GM12878 (cell line): ENCODE measurements around the gene DCAF12. TPM values are rescaled to one million over a fixed set of nuclear protein-coding genes. Genes with fewer than 3 reads are reported as not detected.

Source experiments
- ATAC-seq: fragments of 200-7000 bp; cut with Tn5 transposase; 3 replicates; pipeline ENCODE4 v1.9.1; 2020; ENCODE audit warnings: mild to moderate bottlenecking, moderate library complexity
- BruUV-seq: library from RNA; stranded (reverse); fragments of 400-500 nt; replicated peaks from 2 replicates; lab custom pipeline; 2021; lab: Mats Ljungman, UMichigan
- CTCF ChIA-PET: fragments of 300-600 bp; sonication (Branson Sonifier 250); formaldehyde crosslinking; extraction: SDS; loops from one replicate; lab custom pipeline; 2021; ENCODE audit warnings: inconsistent platforms; lab: Yijun Ruan, JAX
- POLR2A ChIA-PET: fragments of 350-600 bp; formaldehyde crosslinking; extraction: SDS; loops from one replicate; lab custom pipeline; 2021; ENCODE audit warnings: inconsistent platforms; lab: Charles Lee
- RAD21 ChIA-PET: fragments of 300-600 bp; sonication (Branson Sonifier 250); formaldehyde crosslinking; loops from one replicate; lab custom pipeline; 2023; ENCODE audit warnings: antibody characterized with exemption; ENCODE audit not compliant: unreplicated experiment; lab: Charles Lee
- SMC1A ChIA-PET: fragments of 300-600 bp; sonication (Branson Sonifier 250); formaldehyde crosslinking; loops from one replicate; lab custom pipeline; 2023; ENCODE audit not compliant: unreplicated experiment, uncharacterized antibody; lab: Charles Lee
- DNase-seq: peaks from one replicate; pipeline ENCODE4 v3.0.0-alpha.2; 2011; ENCODE audit warnings: low read depth, low spot score
- FAIRE-seq: peaks from 3 replicates; lab custom pipeline; 2011; peaks lifted over from hg19 to GRCh38; lab: Jason Lieb, UNC
- H2AFZ ChIP-seq: 2 replicates; pipeline ENCODE4 v1.6.0; 2011; ENCODE audit warnings: low read depth, low read length, control low read depth; ENCODE audit not compliant: control insufficient read depth
- H3K27ac ChIP-seq: 2 replicates; pipeline ENCODE4 v1.5.1; 2011; ENCODE audit warnings: control low read depth; ENCODE audit not compliant: control insufficient read depth, insufficient read depth
- H3K27me3 ChIP-seq, 2 experiments: replicated peaks in 1 of 2; 2 replicates each; pipeline versions ENCODE4 v1.6.0 to v1.6.1; 2011; ENCODE audit warnings: low read length in 1 of 2; ENCODE audit not compliant: control insufficient read depth in 2 of 2, insufficient read depth in 2 of 2
- H3K36me3 ChIP-seq, 2 experiments: 2 replicates each; pipeline ENCODE4 v1.5.1; 2011; ENCODE audit warnings: low read length in 1 of 2; ENCODE audit not compliant: control insufficient read depth in 2 of 2, insufficient read depth in 2 of 2
- H3K4me1 ChIP-seq: 2 replicates; pipeline ENCODE4 v1.6.1; 2011; ENCODE audit warnings: mild to moderate bottlenecking, low read length, moderate library complexity, mixed read lengths; ENCODE audit not compliant: control insufficient read depth, insufficient read depth
- H3K4me2 ChIP-seq: 2 replicates; pipeline ENCODE4 v1.6.0; 2011; ENCODE audit warnings: control low read depth; ENCODE audit not compliant: control insufficient read depth, insufficient read depth
- H3K4me3 ChIP-seq: fragments of 200-600 bp; sonication (generic); 2 replicates; pipeline ENCODE4 v1.5.1; 2016
- H3K79me2 ChIP-seq: 2 replicates; pipeline ENCODE4 v1.6.0; 2011; ENCODE audit warnings: low read length; ENCODE audit not compliant: control insufficient read depth, insufficient read depth
- H3K9ac ChIP-seq: 2 replicates; pipeline ENCODE4 v1.8.0; 2011; ENCODE audit warnings: low read length, control low read depth, mixed read lengths; ENCODE audit not compliant: control insufficient read depth, insufficient read depth
- H3K9me3 ChIP-seq: replicated peaks from 3 replicates; pipeline ENCODE4 v1.5.1; 2011; ENCODE audit warnings: mild to moderate bottlenecking, low read length; ENCODE audit not compliant: control insufficient read depth, insufficient read depth
- H4K20me1 ChIP-seq: 2 replicates; pipeline ENCODE4 v1.6.0; 2011; ENCODE audit not compliant: control insufficient read depth, insufficient read depth
- BHLHE40 ChIP-seq, 2 experiments: fragments of 450-650 bp in 1 of 2; IDR thresholded peaks; 2 replicates each; pipeline ENCODE4 v1.6.1; 2011 to 2017; ENCODE audit warnings: low read depth in 2 of 2, borderline replicate concordance in 1 of 2, improper control_type of control experiment in 1 of 2, low read length in 1 of 2, mild to moderate bottlenecking in 1 of 2
- CEBPB ChIP-seq, 2 experiments: fragments of 150-350 bp in 1 of 2; IDR thresholded peaks; 2 replicates each; pipeline ENCODE4 v1.6.1; 2012 to 2014; ENCODE audit warnings: low read depth in 2 of 2, low read length in 2 of 2, borderline replicate concordance in 1 of 2, inconsistent platforms in 1 of 2
- CTCF ChIP-seq, 3 experiments: IDR thresholded peaks in 2 of 3; conservative IDR thresholded peaks in 1 of 3; 2 replicates each; pipeline ENCODE4 v1.5.1; 2011; ENCODE audit warnings: low read depth in 3 of 3, low read length in 3 of 3, mild to moderate bottlenecking in 3 of 3, control low read depth in 2 of 3, moderate library complexity in 2 of 3, inconsistent platforms in 1 of 3, mixed read lengths in 1 of 3; ENCODE audit not compliant: control insufficient read depth in 2 of 3, insufficient read depth in 1 of 3; ENCODE audit errors: extremely low read depth in 1 of 3
- ELK1 ChIP-seq: IDR thresholded peaks from 2 replicates; pipeline ENCODE4 v1.6.1; 2012; ENCODE audit warnings: low read depth, low read length, improper control_type of control experiment
- ETV6 ChIP-seq, 2 experiments: fragments of 450-650 bp in 1 of 2; IDR thresholded peaks in 1 of 2; conservative IDR thresholded peaks in 1 of 2; 2 replicates each; pipeline ENCODE4 v1.6.1; 2014; ENCODE audit warnings: antibody characterized with exemption in 1 of 2, borderline replicate concordance in 1 of 2, low read depth in 1 of 2, mild to moderate bottlenecking in 1 of 2, moderate library complexity in 1 of 2
- HDAC6 ChIP-seq: fragments of 200-600 bp; sonication (generic); IDR thresholded peaks from one replicate; pipeline ENCODE4 v1.8.0; 2017; ENCODE audit warnings: antibody characterized with exemption; ENCODE audit not compliant: unreplicated experiment
- IKZF2 ChIP-seq, 2 experiments: fragments of 450-650 bp; IDR thresholded peaks; 2 replicates each; pipeline ENCODE4 v1.6.1; 2017; ENCODE audit warnings: mild to moderate bottlenecking in 2 of 2, moderate library complexity in 2 of 2
- IRF5 ChIP-seq: fragments of 450-650 bp; IDR thresholded peaks from 2 replicates; pipeline ENCODE4 v1.6.1; 2017; ENCODE audit warnings: borderline replicate concordance
- KDM1A ChIP-seq: fragments of 200-600 bp; sonication (generic); IDR thresholded peaks from 2 replicates; pipeline ENCODE4 v1.6.1; 2016; ENCODE audit warnings: borderline replicate concordance
- NBN ChIP-seq: fragments of 450-650 bp; IDR thresholded peaks from 2 replicates; pipeline ENCODE4 v1.6.1; 2016
- NFXL1 ChIP-seq: fragments of 450-650 bp; IDR thresholded peaks from 2 replicates; pipeline ENCODE4 v1.6.1; 2017; ENCODE audit warnings: antibody characterized with exemption, mild to moderate bottlenecking, borderline replicate concordance
- POLR2AphosphoS5 ChIP-seq: IDR thresholded peaks from 2 replicates; pipeline ENCODE4 v1.6.1; 2011; ENCODE audit warnings: mild to moderate bottlenecking, low read length, inconsistent platforms
- SMAD5 ChIP-seq: IDR thresholded peaks from 2 replicates; pipeline ENCODE4 v1.6.1; 2016; ENCODE audit warnings: antibody characterized with exemption, low read depth
- SMC3 ChIP-seq: IDR thresholded peaks from 2 replicates; pipeline ENCODE4 v1.6.1; 2011; ENCODE audit warnings: low read length, improper control_type of control experiment, borderline replicate concordance
- USF1 ChIP-seq: IDR thresholded peaks from 2 replicates; pipeline ENCODE4 v1.6.1; 2011; ENCODE audit warnings: borderline replicate concordance, low read depth, mild to moderate bottlenecking, moderate library complexity, mixed read lengths, low read length; ENCODE audit not compliant: insufficient read depth; ENCODE audit errors: extremely low read length
- ZNF24 ChIP-seq: fragments of 450-650 bp; IDR thresholded peaks from 2 replicates; pipeline ENCODE4 v1.6.1; 2017; ENCODE audit warnings: antibody characterized with exemption, mild to moderate bottlenecking
- WGBS: methylation state at CpG from one replicate; pipeline ENCODE4 v1.1.6; 2016; ENCODE audit warnings: low lambda C conversion rate; ENCODE audit not compliant: insufficient replicate concordance, insufficient coverage; ENCODE audit errors: missing lambda C conversion rate; 5-methylcytosine and 5-hydroxymethylcytosine counted together
- in situ Hi-C: fragments of 300-500 bp; cut with MboI; formaldehyde crosslinking; loops from 9 replicates; pipeline ENCODE4 v1.14.3; 2018; ENCODE audit warnings: mixed read lengths
- intact Hi-C: fragments of 100-400 bp; cut with micrococcal nuclease; formaldehyde crosslinking; loops from one replicate; pipeline ENCODE4 v1.14.2; 2022; ENCODE audit not compliant: unreplicated experiment
- polyA plus RNA-seq, 11 experiments: library from polyadenylated mRNA; depleted of rRNA in 4 of 11; unstranded in 6 of 11; stranded (reverse) in 5 of 11; fragments of >200 nt; fragmentation: Nextera tagmentation in 4 of 11; fragmentation: Illumina TruSeq in 1 of 11; extraction: Ambion mirVana in 4 of 11; extraction: Trizol in 1 of 11; gene quantifications; 1 replicate in 1 of 11; 2 replicates in 10 of 11; pipeline versions ENCODE4 v1.2.1 to v1.2.3, GENCODE V29; 2011 to 2016; ENCODE audit warnings: inconsistent platforms in 2 of 11, missing spikeins in 2 of 11, low read depth in 1 of 11
- total RNA-seq, 4 experiments: library from RNA; depleted of rRNA in 3 of 4; stranded (reverse); fragments of >200 nt in 3 of 4; fragmentation: Illumina TruSeq in 1 of 4; extraction: Trizol in 1 of 4; gene quantifications; 2 replicates each; pipeline versions ENCODE4 v1.2.1 to v1.2.3, GENCODE V29; 2013 to 2021

Gene DCAF12
- total and polyA plus RNA-seq, 10 of the 15 experiments (the other 5 are each of a cell fraction or from before 2014, with no cell fraction given), result 11.7 to 57.6 (median 34.6) TPM

- Histone ChIP-seq H3K27me3 (no peaks in the 10 kb centered on the region), H3K79me2 (no peaks in the 10 kb centered on the region), H3K4me3 (no peak overlapping the region), H4K20me1 (no peaks in the 10 kb centered on the region), H3K9ac (no peak overlapping the region), H2AFZ (peak overlapping the region; percentile 46), H3K4me1 (peaks cover 17% of the 10 kb centered on the region), H3K9me3 (no peaks in the 10 kb centered on the region), H3K4me2 (peak overlapping the region; percentile 63; the same call in 1 of the 2 replicates), H3K36me3 (peaks cover 10 to 30% of the 10 kb centered on the region in 2 experiments), H3K27ac (peak overlapping the region; percentile 57)
- ChIA-PET CTCF (interaction anchor here (3.1 kb wide), 1 partner anchor 25 kb away, joined by 15 read pairs; no protein-coding TSS in a partner anchor), RAD21 (no interaction called here), SMC1A (no interaction called here), POLR2A (interaction anchor here (0.7 kb wide), 1 partner anchor 287 kb away, joined by 3 read pairs; no protein-coding TSS in a partner anchor)
- FAIRE-seq (no peak), ATAC-seq (peak; percentile 61), DNase-seq (peak; percentile 27)
- in situ Hi-C loops, result no loop called here
- 31% methylated on average over 5 of the region's 5 CpGs for WGBS
- intact Hi-C loops, result no loop called here
- no TSS peak for BruUV-seq
- TF ChIP-seq HDAC6 (no peak), ELK1 (no peak), NFXL1 (no peak), IRF5 (no peak), IKZF2 (IDR thresholded peaks at IDR 0.05) (no peak), NBN (no peak), BHLHE40 (IDR thresholded peaks at IDR 0.05; ENCODE audit: borderline replicate concordance in 1 of 2, low read depth in 2 of 2, low read length in 1 of 2) (peak; percentile 42 to 80), ETV6 (conservative IDR thresholded peaks at IDR 0.05 in 1 of 2, IDR thresholded peaks at IDR 0.05 in 1 of 2; ENCODE audit: borderline replicate concordance in 1 of 2, low read depth in 1 of 2) (no peak), ZNF24 (no peak), SMC3 (no peak), CEBPB (IDR thresholded peaks at IDR 0.05; ENCODE audit: borderline replicate concordance in 1 of 2, low read depth in 2 of 2, low read length in 2 of 2) (no peak), KDM1A (no peak), USF1 (peak; percentile 64), CTCF (IDR thresholded peaks at IDR 0.05 in 2 of 3, conservative IDR thresholded peaks at IDR 0.05 in 1 of 3; ENCODE audit: control insufficient read depth in 2 of 3, extremely low read depth in 1 of 3, insufficient read depth in 1 of 3, low read depth in 3 of 3, low read length in 3 of 3) (no peak), POLR2AphosphoS5 (no peak), SMAD5 (no peak)
These were observed 28.2 kb downstream of the DCAF12 start for GRCh38 chr9:34098307-34098706.
